ENCODE measurements around the gene OR52D1.

The OR52D1 gene

DNA sequence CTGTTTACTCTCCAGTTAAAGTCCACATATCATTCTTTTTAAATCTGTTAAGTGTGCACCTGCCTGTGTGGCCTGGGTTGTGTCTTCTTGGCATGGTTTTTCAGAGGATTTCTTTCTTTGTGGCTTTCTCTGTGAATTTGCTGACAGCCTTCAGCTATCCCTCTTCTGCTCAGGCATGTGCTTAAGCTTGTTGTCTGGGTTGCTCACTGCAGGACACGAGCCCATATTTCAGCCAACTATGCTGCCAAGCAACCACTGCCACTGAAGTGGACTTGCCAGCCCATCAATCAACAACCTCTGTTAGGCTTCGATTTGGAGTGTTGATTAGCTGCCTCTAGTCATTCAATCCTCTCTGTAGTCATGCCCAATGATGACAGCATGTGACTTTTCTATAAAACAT, 21.0 kb upstream of the OR52D1 start:
- no peak overlapping the region for H3K4me3 ChIP-seq (ENCODE audit: control insufficient read depth, low read depth, low read length)
- DNase-seq (ENCODE audit: low read depth): no peak
- TF ChIP-seq, protein P1, sequence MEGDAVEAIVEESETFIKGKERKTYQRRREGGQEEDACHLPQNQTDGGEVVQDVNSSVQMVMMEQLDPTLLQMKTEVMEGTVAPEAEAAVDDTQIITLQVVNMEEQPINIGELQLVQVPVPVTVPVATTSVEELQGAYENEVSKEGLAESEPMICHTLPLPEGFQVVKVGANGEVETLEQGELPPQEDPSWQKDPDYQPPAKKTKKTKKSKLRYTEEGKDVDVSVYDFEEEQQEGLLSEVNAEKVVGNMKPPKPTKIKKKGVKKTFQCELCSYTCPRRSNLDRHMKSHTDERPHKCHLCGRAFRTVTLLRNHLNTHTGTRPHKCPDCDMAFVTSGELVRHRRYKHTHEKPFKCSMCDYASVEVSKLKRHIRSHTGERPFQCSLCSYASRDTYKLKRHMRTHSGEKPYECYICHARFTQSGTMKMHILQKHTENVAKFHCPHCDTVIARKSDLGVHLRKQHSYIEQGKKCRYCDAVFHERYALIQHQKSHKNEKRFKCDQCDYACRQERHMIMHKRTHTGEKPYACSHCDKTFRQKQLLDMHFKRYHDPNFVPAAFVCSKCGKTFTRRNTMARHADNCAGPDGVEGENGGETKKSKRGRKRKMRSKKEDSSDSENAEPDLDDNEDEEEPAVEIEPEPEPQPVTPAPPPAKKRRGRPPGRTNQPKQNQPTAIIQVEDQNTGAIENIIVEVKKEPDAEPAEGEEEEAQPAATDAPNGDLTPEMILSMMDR (conservative IDR thresholded peaks at IDR 0.05; ENCODE audit: control insufficient read depth, insufficient read depth, low read depth, low read length): no peak

DNA sequence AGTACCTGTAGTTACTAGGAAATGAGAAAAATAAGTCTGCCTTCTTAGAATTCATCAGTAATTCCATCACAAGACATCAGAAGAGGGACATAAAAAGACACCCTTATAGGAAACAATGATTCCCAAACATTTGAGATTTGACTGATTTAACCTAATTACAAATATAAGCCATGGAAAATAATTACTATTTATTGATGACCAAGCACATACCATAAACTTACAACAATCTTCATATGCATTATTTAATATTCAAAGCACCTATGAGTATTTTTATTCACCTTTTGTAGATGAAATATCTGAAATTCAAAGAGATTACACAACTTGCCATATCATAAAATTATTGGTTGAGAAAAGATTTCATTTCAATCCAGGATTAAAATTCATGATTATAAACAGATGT, 14.6 kb upstream of the OR52D1 start:
- no peak for DNase-seq (ENCODE audit: low read depth)
- H3K4me3 ChIP-seq (ENCODE audit: control insufficient read depth, low read depth, low read length): no peak overlapping the region
- TF ChIP-seq, protein P1 (conservative IDR thresholded peaks at IDR 0.05; ENCODE audit: control insufficient read depth, insufficient read depth, low read depth, low read length): no peak

DNA sequence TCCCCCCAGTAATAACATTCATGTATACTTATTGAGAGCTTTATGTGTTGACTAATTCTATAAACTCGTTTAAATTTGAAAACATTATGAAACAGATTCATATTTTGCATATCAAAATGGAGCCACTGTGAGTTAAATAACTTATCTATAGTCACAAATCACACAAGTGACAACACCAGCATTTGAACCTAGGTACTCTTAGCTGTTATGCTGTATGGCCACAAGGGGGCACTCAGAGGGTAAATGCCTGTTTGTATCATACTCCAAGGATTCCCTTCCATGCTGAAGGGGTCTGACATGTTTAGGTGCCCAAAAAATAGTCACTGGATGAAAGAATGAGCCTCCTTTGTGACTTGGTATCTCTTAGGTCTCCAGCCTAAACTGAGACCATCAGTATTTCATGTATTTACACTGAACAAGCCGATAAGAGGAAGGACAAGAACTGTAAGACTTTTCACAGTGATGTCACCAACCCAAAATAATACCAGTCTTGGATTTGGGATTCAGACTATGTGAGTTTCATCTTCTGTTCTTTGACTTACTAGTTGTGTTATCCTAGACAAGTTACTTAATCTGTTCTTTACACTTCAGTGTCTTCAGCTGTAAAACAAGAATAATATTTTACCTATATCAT, 12.2 kb upstream of the OR52D1 start:
- peak; percentile 60 for DNase-seq (ENCODE audit: low read depth)

DNA sequence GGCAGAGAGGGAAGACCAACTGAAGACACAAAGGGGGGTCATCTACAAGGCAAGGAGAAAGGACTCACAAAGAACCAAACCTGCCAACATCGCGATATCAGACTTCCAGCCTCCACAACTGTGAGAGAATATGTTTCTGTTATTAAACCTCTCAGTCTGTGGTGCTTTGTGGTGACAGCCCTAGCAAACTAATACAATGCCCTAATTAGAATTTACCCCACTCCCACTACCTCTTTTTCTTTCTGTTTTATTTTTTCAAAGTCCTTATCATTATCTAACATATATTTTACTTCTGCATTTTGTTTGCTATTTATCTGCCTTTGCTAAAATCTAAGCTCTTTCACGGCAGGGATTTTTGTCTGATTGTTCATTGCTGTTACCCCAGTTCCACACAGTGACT, 2.5 kb upstream of the OR52D1 start:
- no peak for DNase-seq (ENCODE audit: low read depth)
- H3K4me3 ChIP-seq (ENCODE audit: control insufficient read depth, low read depth, low read length): no peak overlapping the region
- TF ChIP-seq, protein P1 (conservative IDR thresholded peaks at IDR 0.05; ENCODE audit: control insufficient read depth, insufficient read depth, low read depth, low read length): no peak

More for the DNA sequence above, 12.2 kb upstream of the OR52D1 start:
- TF ChIP-seq, protein P1 (conservative IDR thresholded peaks at IDR 0.05; ENCODE audit: control insufficient read depth, insufficient read depth, low read depth, low read length): peak; percentile 88
- H3K4me3 ChIP-seq (ENCODE audit: control insufficient read depth, low read depth, low read length): no peak overlapping the region

DNA sequence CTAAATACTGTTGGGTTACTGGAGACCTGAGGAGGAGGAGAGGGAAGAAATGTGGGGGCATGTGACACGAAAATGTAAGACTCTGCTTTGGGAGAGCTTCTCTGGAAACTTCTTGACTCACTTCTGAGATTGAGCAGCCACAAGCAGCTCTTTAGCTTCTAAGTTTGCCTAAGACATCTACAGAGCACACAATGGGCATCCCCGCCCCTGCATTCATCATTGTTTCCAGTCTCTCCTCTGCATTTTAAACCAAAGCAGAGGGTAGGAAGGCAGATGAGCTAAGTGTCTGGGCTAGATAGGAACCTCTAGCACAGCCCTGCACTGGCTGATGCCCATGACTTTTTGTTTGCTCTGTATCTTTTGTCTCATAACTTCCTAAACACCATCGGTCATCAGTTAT, 2.1 kb upstream of the OR52D1 start:
- TF ChIP-seq, protein P1 (conservative IDR thresholded peaks at IDR 0.05; ENCODE audit: control insufficient read depth, insufficient read depth, low read depth, low read length): no peak
- no peak for DNase-seq (ENCODE audit: low read depth)
- H3K4me3 ChIP-seq (ENCODE audit: control insufficient read depth, low read depth, low read length): no peak overlapping the region

DNA sequence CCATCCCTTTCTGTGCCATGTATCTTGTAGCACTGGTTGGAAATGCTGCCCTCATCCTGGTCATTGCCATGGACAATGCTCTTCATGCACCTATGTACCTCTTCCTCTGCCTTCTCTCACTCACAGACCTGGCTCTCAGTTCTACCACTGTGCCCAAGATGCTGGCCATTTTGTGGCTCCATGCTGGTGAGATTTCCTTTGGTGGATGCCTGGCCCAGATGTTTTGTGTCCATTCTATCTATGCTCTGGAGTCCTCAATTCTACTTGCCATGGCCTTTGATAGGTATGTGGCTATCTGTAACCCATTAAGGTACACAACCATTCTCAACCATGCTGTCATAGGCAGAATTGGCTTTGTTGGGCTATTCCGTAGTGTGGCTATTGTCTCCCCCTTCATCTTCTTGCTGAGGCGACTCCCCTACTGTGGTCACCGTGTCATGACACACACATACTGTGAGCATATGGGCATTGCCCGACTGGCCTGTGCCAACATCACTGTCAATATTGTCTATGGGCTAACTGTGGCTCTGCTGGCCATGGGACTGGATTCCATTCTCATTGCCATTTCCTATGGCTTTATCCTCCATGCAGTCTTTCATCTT, 414 bp downstream of the OR52D1 start:
- TF ChIP-seq, protein P1 (conservative IDR thresholded peaks at IDR 0.05; ENCODE audit: control insufficient read depth, insufficient read depth, low read depth, low read length): no peak
- no peak for DNase-seq (ENCODE audit: low read depth)
- H3K4me3 ChIP-seq (ENCODE audit: control insufficient read depth, low read depth, low read length): no peak overlapping the region
